HG03066 (cell line): ENCODE data around the gene CLMN.
"Not testable (repeated sequence)": the region's sequence is repeated elsewhere in the genome, so short reads cannot be mapped to it uniquely, and the experiment has no call there.

ENCODE experiments used
- ATAC-seq: cut with Tn5 transposase; IDR thresholded peaks from one replicate; pipeline ENCODE4 v1.9.1; 2021; ENCODE audit warnings: low read depth; ENCODE audit not compliant: unreplicated experiment

Gene CLMN

GRCh38 chr14:95291859-95292542, 27.7 kb downstream of the CLMN start:
- ATAC-seq, result no peak

GRCh38 chr14:95290871-95291431, 28.8 kb downstream of the CLMN start:
- ATAC-seq, result no peak

- no peak for ATAC-seq
Measured at GRCh38 chr14:95290021-95290420, 29.7 kb downstream of the CLMN start.

- no peak for ATAC-seq
Measured at GRCh38 chr14:95289323-95290010, 30.2 kb downstream of the CLMN start.

- ATAC-seq, result no peak
Measured at GRCh38 chr14:95288672-95289322, 30.9 kb downstream of the CLMN start.

- ATAC-seq, result no peak
Measured at GRCh38 chr14:95287176-95287754, 32.4 kb downstream of the CLMN start.

GRCh38 chr14:95286645-95287044, 33.1 kb downstream of the CLMN start:
- ATAC-seq, result no peak

GRCh38 chr14:95285566-95285965, 34.1 kb downstream of the CLMN start:
- no peak for ATAC-seq

- not testable (repeated sequence) for ATAC-seq
Measured at GRCh38 chr14:95283802-95284201, 35.9 kb downstream of the CLMN start.

GRCh38 chr14:95282986-95283380, 36.7 kb downstream of the CLMN start:
- not testable (repeated sequence) for ATAC-seq

GRCh38 chr14:95282354-95282985, 37.2 kb downstream of the CLMN start:
- no peak for ATAC-seq

GRCh38 chr14:95281560-95282176, 38.0 kb downstream of the CLMN start:
- no peak for ATAC-seq

GRCh38 chr14:95275494-95275893, 44.2 kb downstream of the CLMN start:
- no peak for ATAC-seq

- no peak for ATAC-seq
Measured at GRCh38 chr14:95274874-95275273, 44.8 kb downstream of the CLMN start.

- ATAC-seq, result no peak
Measured at GRCh38 chr14:95274279-95274678, 45.4 kb downstream of the CLMN start.

- ATAC-seq, result no peak
Measured at GRCh38 chr14:95273001-95273978, 46.4 kb downstream of the CLMN start.

- ATAC-seq, result no peak
Measured at GRCh38 chr14:95272057-95272456, 47.7 kb downstream of the CLMN start.

GRCh38 chr14:95270203-95270602, 49.5 kb downstream of the CLMN start:
- ATAC-seq, result no peak

GRCh38 chr14:95269493-95269892, 50.2 kb downstream of the CLMN start:
- ATAC-seq, result no peak
